ENCODE results near the gene GNAS.

GNAS gene

DNA sequence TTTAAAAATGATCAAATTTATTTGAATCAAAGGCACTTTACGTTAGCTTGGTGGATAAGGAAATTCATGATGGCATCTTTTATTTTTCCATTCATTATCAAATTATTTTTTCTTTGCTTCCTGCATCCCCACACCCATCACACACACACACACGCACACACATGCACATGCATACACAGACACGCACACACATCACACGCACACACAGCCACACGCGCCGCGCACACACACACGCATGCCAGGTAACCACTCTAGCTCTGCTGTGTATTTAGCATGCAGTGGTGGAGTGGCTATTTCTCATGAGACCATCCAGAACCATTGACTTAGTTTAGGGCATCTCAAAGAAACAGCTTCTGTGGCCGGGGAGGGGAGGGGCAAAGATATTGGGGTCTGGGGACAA, 47.0 kb downstream of the GNAS start:
- no peak for DNase-seq

DNA sequence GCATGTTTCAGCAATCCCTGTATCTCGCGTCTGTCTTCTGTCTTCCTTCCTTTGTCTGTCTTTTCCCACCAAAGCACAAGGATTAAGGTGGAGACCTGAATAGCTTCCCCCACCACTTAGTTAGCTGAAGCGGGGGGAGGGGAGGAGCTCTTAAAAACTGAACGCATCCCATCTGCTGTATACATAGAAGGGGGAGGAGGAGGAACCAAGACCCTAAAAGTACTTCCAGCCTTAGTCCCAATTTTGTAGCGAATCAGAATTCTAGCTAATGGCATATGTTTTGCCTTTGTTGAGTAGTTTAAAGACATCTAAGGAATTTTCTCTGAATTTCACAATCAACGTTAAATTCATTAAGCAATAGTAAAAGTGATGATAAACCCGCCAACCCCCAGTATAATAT, 47.9 kb downstream of the GNAS start:
- no peak for DNase-seq

DNA sequence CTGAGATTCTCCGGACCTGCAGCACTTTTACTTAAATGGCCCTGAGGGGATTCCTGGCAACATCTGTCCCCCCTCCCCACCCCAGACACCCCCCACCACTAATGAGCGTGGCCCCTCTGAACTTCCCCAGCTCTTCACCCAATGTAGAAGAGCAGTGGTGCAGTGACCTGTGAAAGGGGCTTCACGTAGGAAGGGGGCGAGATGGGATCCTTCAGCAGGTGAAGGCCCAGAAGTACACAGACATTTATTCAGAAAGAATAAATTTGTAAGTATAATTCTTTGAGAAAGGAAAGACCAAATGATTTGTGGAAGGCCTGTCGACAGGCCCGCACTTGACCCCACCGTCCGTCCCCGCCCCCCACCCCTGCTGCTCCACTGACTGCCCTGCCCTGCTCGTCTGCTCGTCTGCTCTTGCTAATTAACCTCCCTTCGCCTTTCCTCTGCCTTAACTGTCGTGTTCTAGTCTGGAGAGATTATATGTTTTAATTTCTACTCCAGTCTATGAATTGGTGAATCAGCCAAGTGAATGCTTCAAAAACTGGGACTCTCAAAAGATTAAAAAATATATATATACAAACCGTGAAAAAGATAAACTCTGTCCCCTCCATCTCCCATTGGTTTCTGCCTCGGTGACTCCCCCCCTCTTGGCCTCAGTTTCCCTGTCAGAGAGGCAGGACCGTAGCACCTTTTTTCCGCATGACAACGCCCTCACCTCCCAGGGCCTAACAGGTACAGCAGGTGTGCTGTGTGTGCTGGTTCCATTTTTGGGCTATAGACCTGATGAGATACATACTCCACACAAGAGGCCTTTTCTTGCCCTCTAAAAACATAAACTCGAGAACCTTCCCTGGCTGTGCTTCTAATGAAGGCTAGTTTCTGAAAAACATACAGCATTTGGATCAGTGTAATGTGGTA, 49.2 kb downstream of the GNAS start:
- no peak for DNase-seq

DNA sequence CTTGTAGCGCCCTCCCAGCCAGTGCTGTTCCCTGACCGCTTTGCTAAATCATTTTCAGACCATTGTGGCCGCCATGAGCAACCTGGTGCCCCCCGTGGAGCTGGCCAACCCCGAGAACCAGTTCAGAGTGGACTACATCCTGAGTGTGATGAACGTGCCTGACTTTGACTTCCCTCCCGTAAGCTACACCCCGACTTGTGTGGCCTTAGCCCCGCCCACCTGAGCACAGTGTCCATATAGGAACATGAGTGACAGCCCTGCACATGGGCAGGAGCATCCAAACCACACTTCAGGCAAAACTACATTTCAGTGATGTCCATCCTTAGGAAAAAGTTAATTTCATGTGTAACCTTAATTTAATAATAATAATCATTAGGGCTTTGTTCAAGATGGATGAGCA, 51.1 kb downstream of the GNAS start:
- no peak for DNase-seq

DNA sequence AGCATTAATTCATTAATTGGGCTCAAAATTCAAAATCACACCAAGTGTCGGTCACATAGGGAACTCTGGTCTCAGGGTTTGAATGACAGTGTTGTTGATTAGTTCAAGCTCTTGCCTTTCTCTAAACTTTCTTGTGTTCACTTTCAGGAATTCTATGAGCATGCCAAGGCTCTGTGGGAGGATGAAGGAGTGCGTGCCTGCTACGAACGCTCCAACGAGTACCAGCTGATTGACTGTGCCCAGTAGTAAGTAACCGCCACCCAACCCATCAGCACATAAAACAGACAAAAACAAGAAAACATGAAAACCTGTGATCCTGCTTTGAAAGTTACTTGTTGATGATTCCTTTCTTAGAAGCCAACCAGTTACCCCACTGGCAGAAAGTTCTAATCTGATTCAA, 52.7 kb downstream of the GNAS start:
- no peak for DNase-seq

DNA sequence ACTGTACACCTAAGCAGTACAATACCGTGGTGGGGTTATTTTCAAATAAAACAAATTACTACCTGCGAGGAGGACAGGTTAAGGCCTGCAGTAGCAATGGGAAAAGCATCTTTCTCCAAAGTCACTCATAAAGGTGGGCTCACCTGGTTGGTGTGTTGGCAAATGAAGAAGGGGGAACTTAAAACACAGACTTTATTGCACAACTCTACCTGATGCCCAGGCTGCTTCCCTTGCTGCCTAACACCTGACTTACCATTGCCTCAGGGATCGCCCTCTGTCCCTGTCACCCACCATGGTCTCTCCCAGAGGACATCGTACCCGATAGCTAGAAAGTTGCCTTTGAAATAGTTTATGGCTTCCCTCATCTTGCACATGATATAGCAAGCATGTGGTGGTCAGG, 53.6 kb downstream of the GNAS start:
- no peak for DNase-seq

DNA sequence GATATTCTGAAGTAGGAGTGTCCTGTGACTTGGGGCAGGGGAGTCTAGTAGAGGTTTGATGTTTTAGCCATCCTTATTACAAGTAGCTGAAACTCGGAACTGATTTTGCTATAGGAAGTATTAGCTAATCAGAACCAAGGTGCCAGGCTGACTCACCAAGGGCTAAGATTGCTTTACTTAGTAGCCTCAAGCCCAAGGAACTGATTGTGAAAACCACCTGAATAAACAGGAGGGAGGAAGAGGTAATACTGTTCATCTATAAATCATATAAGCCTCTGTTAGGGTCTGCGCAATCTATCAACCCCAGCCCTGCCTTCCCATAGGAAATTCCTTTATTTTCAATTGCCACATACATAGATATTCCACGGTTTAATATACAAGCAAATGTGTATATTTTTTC, 54.4 kb downstream of the GNAS start:
- peak; percentile 38 to 70 (median 66) for DNase-seq

DNA sequence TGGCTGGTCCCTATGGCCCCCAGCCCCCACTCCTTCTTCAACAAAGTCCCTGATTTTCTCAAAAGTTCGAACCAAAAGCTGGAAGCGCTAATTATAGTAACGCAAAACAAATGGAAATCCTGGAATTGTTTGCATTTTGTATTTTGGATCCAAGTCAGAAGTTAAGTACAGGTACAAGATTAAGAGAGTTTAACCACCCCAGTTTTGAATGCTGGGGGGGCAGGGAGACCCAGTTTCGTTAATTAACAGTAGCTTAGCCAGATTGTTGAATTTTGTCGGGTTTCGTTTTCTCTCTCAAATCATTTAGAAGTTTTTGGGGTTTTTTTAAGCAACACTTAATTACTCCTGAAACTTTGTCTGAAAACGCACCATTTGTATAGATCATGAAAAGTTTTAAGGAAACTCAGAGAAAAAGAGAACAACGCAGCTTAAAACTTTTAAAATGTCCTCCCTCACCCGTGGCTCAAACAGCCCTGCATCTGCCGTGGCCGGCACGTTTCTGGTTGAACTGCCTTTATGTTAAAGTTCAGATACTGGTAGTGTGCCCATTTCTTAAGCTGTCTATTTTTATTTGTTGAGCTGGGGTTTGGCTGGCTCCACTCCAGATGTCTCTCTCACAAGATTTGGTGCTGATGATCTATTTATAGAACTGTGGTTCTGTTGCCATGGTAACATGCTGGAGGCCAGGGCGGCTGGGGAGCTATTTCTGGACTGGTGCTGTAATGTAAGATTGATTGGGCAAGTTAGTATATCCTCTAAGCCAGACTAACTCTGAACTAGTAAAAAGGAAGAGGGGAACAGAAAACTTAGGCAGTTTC, 55.0 kb downstream of the GNAS start:
- DNase-seq = peak; percentile 94 to 100 (median 96)

DNA sequence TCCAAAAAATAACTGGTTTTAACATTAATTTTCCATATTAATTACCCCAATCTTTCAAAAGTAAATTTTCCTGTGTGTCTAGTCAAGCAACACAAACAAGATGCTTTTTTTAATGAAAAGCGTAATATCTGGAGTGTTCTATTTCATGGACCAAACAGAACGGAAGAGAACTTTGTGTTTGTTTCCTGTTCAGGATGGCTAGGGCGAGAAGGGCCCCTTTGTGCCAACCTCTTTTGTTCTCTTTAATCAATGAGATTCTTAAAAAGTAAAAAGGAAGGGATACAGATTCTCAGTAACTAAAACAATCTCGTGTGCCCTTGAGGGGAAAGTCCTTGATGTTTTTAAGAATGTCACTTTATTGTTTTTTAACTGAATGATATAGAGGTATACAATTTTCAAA, 55.7 kb downstream of the GNAS start:
- DNase-seq = no peak

DNA sequence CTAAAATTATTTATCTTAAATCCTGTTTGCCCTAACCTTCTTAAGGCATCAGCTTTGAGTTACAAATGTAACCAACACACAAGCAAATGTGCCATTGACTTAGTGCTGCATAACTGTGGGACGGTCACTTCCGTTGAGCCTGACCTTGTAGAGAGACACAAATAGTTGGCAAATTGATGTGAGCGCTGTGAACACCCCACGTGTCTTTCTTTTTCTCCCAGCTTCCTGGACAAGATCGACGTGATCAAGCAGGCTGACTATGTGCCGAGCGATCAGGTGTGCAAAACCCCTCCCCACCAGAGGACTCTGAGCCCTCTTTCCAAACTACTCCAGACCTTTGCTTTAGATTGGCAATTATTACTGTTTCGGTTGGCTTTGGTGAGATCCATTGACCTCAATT, 56.4 kb downstream of the GNAS start:
- DNase-seq = no peak

DNA sequence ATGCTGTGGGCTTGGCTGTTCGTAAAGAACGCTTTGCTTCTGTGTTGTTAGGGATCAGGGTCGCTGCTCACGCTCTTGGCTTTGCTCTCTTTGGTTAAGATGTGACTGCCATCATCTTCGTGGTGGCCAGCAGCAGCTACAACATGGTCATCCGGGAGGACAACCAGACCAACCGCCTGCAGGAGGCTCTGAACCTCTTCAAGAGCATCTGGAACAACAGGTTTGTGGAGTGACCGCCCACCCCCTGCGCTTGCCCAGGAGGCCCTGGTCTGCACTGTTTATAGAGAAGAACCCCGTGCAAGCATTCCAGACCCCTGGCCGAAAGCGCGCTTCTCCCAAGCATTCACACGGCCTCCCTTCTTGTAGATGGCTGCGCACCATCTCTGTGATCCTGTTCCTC, 57.1 kb downstream of the GNAS start:
- DNase-seq = no peak

DNA sequence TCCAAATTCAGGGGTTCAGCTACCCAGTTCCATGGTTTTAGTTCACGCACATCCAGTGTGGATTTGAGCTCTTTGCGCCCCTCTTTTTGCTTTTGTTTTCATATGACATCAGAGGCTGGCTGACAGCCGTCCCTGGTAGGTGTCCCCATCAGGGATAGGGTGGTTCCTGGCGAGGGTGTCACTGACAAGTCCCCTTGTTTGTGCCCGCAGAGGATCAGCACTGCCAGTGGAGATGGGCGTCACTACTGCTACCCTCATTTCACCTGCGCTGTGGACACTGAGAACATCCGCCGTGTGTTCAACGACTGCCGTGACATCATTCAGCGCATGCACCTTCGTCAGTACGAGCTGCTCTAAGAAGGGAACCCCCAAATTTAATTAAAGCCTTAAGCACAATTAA, 58.0 kb downstream of the GNAS start:
- DNase-seq = no peak

DNA sequence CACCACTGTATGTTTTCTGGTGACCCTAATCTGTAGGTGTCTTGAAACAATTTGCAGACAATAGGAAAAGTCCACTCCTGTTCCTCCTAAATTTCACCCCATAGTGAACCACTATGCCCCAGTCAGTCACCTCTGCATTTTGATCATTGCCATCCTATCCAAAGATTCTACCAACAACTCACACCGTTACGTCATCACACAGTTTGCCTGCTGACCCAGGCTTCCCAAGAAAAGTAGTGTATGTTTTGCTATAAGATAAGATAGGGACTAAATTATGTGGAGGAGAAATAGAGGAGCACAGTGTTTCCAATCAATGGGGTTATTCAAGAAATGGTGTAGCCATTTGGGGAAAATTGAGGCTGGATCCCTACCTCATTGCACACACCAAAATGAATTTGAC, 58.8 kb downstream of the GNAS start:
- DNase-seq = no peak

DNA sequence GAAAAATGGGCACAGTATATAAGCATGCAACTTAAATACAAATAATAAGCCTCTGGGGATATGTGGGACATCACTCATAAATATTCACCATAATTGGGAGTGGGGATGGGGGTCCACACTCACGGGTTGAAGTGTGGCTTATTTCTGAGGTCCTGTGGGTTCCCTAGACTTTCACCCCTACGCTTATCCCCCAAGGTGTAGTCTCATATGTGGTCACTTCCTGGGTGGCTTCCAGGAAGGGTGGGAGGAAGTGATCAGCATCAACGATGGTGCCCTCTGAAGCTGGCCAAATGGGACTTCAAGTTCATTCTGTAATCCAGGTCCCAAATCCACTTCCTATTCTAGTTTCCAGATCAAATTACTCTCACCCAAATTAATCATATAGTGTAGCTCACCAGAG, 59.5 kb downstream of the GNAS start:
- DNase-seq = no peak

DNA sequence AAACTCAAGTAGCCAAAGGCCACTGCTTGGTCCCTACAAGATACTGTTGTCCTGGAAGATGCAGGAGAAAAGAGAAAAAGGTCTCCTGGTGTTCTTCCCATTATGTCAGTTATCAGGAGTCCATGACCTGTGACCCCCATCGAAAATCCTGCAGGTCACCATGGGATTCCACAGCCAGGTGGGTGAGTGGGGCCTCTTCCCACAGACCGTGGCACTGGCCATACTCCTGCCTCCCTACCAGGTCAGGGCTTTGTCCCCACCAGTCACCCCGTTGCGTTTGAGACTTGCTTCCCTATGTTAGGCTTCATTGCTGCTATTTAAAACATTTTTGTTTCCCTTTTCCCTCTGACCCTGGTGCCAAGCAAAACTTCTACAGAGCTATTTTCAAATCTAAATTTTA, 60.6 kb downstream of the GNAS start:
- no peak for DNase-seq

DNA sequence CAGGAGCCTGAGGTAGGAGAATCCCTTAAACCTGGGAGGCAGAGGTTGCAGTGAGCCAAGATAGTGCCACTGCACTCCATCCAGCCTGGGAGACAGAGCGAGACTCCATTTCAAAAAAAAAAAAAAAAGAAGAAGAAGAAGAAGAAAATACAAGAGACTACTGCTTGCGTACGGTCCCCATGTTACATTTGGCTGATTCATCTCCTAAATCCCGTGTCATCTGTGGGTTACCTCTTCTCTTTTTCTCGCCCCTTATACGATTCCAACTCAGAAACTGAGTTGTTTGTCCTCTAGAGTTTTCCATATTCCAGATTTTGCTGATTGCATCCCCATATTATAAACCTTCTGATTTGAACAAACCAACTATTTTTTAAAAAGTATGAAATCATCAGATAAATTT, 66.1 kb downstream of the GNAS start:
- peak; percentile 18 to 61 (median 52) for DNase-seq

DNA sequence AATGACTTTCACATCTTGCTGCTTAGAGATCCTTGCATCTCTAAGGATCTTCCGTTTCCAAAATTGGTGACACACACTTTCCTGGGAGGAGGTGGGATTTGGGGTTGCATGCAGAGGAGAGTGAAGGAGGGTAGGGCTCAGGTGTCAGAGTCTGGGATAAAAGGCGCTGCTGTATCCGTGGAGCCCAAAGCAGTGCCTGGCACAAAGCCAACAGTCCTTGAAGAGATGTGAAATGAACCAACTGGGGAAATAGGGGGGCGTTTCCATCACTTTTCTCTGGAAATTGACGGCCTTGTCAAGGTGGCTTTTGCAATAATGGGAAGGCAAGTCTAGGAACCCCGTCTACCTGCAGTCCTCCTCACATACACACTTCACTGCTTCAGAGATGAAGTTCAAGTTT, 69.0 kb downstream of the GNAS start:
- no peak for DNase-seq

DNA sequence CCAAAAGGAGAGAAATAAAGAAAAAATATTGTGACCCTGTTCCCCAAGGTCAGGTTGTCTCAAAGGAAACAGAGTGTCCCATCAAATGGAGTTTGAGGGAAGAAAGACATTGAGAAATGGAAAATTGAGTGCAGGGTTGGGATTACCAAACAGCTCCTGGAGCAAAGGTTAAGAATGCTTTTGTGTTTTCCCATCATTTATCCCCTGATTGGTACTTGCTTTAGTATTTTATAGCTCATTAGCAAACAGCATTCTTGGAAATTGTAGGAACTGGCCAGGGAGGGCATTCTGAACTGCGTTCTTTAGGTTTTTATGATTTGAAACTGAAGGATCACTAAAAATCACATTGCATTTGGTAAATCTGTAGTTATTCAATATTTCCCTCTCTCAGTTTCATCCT, 69.5 kb downstream of the GNAS start:
- no peak for DNase-seq

DNA sequence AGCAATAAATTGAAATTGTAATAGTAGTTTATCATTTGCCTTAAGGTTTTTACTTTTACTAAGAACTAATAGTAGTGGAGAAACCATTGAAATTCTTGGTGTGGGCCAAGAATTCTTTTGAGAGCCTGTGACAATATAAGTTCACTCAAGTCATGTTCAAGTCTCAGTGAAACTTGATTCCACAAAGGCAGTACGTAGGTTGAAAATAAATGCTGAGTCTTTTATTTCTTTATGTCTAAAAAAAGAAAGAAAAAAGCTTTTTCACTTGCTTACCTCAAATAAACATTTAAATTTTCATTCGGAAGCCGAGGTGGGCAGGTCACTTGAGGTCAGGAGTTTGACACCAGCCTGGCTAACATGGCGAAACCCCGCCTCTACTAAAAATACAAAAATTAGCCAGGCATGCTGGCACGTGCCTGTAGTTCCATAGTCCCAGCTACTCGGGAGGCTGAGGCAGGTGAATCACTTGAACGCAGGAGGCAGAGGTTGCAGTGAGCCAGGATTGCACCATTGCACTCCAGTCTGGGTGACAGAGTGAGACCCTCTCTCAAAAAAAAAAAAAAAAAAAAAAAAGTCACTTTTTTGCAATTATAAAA, 70.7 kb downstream of the GNAS start:
- no peak for DNase-seq

DNA sequence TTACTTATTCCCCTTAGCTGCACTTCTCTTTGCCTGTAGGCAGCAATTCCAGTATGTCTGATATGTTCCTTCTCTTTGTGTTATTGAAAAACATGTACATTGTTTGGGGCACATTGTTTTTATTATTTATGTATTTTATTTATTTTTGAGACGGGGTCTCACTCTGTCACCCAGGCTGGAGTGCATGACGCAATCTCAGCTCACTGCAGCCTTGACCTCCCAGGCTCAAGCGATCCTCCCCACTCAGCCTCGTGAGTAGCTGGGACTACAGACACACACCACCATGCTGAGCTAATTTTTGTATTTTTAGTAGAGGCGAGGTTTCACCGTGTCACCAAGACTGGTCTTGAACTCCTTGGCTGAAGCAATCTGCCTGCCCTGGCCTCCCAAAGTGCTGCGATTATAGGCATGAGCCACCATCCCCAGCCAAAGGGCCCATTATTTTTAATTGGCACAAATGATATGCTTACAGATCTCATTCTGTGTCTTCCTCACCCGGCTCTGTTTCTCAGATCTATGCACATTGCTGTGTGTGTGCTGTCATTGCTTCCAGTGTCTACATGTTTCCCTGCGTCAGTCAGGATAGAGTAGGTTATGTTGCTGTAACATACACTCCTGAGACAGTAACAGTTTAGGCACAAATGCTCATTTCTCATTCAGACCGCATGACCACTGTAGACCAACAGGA, 74.4 kb downstream of the GNAS start:
- DNase-seq = no peak

DNA sequence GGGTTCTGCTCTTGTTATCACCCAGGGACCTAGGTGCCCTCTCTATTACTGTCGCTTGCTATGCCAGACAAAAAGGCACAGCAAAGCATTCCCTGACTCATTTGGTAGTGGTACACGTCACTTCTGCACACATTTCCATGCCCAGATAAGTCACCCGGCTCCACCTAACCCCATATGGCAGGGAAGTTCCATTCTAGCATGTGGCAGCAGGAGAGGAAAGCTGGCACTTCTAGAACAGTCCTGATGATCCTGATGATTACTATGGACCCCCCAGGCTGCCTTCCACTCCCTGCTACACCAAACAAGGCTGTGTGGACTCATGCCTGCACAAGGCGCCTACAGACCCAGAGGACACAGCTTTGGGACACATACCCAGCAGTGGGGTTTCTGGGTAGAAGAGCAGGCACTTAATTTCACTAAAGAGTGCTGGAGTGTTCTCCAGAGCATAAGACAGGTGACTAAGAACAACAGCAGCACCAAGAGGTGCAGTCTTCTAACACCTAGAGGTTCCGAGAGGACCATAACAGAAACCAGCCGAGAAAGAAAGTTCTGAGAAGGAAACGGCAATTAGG, 75.1 kb downstream of the GNAS start:
- no peak for DNase-seq

DNA sequence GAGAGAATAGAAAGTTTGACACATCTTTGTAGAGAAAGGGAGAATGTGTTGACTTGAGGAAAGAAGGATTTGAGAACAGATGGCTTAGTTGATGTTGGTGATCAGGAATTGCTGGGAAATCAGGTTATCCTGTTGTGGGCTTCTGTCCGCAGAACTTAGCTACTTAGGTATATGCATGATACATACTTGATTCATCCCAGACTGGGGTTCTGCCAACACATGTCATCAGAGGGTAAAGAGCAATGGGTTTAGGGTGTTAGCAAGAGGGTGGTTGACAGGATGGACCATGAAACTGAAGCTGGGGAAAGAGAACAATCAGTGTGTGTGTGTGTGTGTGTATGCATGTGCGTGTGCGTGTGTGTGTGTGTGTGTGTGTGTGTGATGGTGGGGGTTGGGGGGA, 78.0 kb downstream of the GNAS start:
- DNase-seq = no peak

DNA sequence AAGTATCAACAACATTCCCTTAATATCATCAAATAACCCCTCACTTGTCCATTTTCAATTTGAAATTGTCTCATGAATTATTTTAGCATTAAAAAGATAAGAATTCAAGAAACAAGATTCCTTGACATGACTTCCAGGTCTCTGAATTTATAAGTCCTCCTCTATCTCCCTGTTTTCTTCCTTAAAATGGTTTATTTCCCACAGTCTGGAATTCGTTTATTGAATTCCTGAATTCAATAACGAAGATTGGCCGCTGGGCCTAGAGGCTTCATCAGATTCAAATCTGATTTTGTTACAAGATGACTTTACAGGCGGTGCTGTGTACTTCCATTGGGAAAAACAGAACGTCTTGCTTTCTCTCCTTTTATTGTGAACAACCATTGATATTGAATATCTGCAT, 79.7 kb downstream of the GNAS start:
- DNase-seq = no peak
